ENCODE measurements around the gene HYKK. TPM values are rescaled to one million over a fixed set of nuclear protein-coding genes. Genes with fewer than 3 reads are reported as not detected.

The HYKK gene
- total RNA-seq, 1 experiment from 2014 or later, result 9.6 TPM

Other genes with a start within 250 kb of the HYKK start
- gene DNAJA4, start 243.0 kb upstream of the HYKK start, total RNA-seq (2014; rRNA removed; shearing (Covaris generic)), result 2.3 TPM in 1 of 2 replicates, not detected in the other
- 61.7 and 64.5 TPM in 2 replicates for gene SKIC8, start 208.0 kb upstream of the HYKK start, total RNA-seq (2014; rRNA removed; shearing (Covaris generic))
- not detected in 2 replicates for gene CRABP1, start 167.2 kb upstream of the HYKK start, total RNA-seq (2014; rRNA removed; shearing (Covaris generic))
- 10.3 and 16.4 TPM in 2 replicates for gene IREB2, start 69.4 kb upstream of the HYKK start, total RNA-seq (2014; rRNA removed; shearing (Covaris generic))
- 510 and 575 TPM in 2 replicates for gene PSMA4, start 32.9 kb downstream of the HYKK start, total RNA-seq (2014; rRNA removed; shearing (Covaris generic))
- 5.0 and 14.7 TPM in 2 replicates for gene CHRNA5, start 57.9 kb downstream of the HYKK start, total RNA-seq (2014; rRNA removed; shearing (Covaris generic))
- gene CHRNA3, start 113.4 kb downstream of the HYKK start, total RNA-seq (2014; rRNA removed; shearing (Covaris generic)), result not detected in 2 replicates
- not detected in 2 replicates for gene CHRNB4, start 133.6 kb downstream of the HYKK start, total RNA-seq (2014; rRNA removed; shearing (Covaris generic))